Central memory CD4-positive, alpha-beta T cell (primary cell): ENCODE measurements around the gene SHROOM3.
"Not testable (repeated sequence)": the region's sequence is repeated elsewhere in the genome, so short reads cannot be mapped to it uniquely, and the experiment has no call there.

Experiments
- DNase-seq: peaks from one replicate; pipeline ENCODE4 v3.0.0; 2022

Gene SHROOM3

GRCh38 chr4:76447393-76447851 lies 12.4 kb downstream of the SHROOM3 start:
- DNase-seq = no peak

GRCh38 chr4:76448211-76448610 lies 13.2 kb downstream of the SHROOM3 start:
- no peak for DNase-seq

DNA sequence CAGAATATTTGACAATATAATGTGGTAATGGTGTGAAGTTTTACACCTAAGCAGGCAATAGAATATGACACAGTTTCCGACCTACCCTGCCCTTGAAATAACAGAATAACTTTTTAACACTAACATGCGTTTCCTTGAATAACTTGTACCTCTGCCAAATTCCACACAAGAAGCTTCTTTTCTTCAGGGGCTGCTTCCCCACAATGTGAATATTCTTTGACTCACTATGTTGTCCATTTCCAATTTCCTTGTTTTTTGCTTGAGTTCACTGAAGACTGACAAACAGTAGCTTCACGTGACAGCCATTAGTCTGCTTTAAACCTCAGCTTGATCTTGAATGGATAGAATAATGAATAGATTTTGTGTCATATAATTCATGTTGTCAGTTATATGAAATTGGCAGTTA lies 14.3 kb downstream of the SHROOM3 start:
- no peak for DNase-seq

- no peak for DNase-seq
Observed at GRCh38 chr4:76449833-76450232, 14.8 kb downstream of the SHROOM3 start.

- DNase-seq = no peak
Observed at GRCh38 chr4:76453232-76453631, 18.2 kb downstream of the SHROOM3 start.

- DNase-seq = not testable (repeated sequence)
Observed at GRCh38 chr4:76454073-76454472, 19.0 kb downstream of the SHROOM3 start.

- DNase-seq = no peak
Observed at GRCh38 chr4:76457885-76458284, 22.9 kb downstream of the SHROOM3 start.

- no peak for DNase-seq
Observed at GRCh38 chr4:76458297-76458696, 23.3 kb downstream of the SHROOM3 start.

DNA sequence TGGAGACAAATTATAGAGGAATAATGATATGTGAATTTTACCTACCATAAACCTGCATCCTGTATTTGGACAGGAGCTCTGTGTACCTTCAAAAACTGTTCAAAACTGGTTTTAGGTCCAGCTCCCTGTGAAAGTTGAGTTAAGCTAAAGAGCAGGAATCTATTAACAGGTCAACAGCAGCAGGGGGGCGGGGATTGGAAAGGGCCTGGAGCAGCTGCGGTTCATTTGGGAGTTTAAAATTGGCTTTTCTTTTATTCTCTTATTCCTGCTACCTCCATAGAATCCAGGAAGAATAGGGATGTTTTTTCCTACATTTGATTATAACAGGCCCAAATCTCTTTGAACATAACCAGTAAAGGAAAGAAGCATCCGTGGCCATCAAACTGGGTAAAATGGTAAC lies 23.8 kb downstream of the SHROOM3 start:
- DNase-seq = no peak

- no peak for DNase-seq
Observed at GRCh38 chr4:76459291-76459723, 24.3 kb downstream of the SHROOM3 start.

DNA sequence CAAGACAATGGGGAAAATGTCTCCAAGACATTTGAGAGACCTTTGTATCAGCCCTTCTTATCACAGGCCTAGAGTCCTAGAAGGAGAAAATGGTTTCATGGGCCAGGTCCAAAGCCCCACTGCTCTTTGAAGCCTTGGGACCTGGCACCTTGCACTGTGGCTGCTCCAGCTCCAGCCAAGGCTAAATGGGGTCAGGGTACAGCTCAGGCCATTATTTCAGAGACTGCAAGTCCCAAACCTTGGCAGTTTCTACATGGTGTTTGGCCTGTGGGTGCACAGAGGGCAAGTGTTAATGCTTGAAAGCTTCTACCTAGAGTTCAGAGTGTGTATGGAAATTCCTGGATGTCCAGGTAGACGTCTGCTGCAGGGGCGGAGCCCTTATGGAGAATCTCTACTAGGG lies 28.5 kb downstream of the SHROOM3 start:
- DNase-seq = no peak

DNA sequence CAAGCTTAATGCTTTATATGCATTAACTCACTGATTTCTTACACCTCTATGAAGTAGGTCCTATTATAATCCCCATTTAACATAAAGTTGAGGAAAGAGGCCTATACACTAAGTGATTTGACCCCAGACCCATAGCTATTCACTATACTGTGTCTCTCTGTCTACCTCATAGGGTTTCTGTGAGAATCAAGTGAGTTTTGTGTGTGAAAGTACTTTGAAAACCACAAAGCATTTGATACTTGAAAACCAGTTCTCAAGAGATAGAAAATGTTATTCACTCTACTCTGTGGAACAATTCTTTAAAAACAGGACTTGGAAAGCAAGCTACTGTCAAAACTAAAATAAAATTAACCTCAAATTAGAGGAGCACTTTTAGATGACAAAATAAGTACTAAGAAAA lies 35.0 kb downstream of the SHROOM3 start:
- no peak for DNase-seq

DNA sequence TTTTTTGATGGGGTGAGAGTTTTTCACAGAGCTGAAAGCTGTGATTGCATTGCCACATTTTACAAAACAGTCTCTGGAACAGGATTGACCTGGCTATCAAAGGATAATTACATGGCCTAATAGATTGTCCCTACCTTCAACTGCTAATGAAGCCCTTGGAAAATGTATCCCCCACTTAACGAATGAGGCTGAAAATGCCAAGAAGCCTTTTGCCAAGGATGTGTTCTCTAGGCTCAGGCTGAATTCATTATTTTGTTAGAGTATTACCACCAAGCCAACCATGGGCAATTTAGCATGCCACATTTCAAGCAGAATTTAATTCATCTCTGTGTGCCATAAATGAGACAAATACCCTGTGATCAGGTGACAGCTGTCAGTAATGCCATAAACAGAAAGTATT lies 35.5 kb downstream of the SHROOM3 start:
- no peak for DNase-seq

GRCh38 chr4:76476571-76476970 lies 41.5 kb downstream of the SHROOM3 start:
- no peak for DNase-seq

GRCh38 chr4:76484654-76485053 lies 49.6 kb downstream of the SHROOM3 start:
- DNase-seq = no peak

GRCh38 chr4:76485450-76485849 lies 50.4 kb downstream of the SHROOM3 start:
- DNase-seq = no peak

DNA sequence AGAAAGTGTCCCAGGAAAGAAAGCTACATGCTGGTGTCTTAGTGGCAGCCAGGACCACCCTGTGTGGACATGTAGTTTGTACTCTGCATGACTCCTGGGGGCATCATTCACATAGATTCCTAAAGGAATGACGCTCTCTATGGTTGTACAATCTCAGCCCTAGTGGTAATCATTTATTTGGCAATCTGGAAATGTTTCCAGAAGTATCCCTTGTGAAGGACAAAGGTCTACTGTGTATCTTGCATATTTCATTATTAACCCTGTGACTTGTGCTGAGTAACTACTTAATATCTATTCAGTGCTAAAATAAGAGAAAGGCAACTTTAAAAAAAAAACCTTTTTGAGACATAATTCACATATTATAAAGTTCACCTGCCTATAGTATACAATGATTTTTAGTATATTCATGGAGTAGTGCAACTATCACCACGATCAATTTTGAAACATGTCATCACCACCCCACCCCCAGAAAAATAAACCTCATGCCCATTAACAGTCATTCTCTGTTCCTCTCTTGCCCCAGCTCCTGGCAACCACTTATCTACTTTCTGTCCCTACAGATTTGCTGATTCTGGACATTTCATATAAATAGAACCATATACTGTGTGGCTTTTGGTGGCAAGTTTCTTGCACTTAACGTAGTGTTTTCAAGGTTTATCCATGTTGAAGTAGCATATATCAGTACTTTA lies 51.7 kb downstream of the SHROOM3 start:
- DNase-seq = no peak

- DNase-seq = no peak
Observed at GRCh38 chr4:76487621-76488020, 52.6 kb downstream of the SHROOM3 start.

- no peak for DNase-seq
Observed at GRCh38 chr4:76488455-76488854, 53.4 kb downstream of the SHROOM3 start.

DNA sequence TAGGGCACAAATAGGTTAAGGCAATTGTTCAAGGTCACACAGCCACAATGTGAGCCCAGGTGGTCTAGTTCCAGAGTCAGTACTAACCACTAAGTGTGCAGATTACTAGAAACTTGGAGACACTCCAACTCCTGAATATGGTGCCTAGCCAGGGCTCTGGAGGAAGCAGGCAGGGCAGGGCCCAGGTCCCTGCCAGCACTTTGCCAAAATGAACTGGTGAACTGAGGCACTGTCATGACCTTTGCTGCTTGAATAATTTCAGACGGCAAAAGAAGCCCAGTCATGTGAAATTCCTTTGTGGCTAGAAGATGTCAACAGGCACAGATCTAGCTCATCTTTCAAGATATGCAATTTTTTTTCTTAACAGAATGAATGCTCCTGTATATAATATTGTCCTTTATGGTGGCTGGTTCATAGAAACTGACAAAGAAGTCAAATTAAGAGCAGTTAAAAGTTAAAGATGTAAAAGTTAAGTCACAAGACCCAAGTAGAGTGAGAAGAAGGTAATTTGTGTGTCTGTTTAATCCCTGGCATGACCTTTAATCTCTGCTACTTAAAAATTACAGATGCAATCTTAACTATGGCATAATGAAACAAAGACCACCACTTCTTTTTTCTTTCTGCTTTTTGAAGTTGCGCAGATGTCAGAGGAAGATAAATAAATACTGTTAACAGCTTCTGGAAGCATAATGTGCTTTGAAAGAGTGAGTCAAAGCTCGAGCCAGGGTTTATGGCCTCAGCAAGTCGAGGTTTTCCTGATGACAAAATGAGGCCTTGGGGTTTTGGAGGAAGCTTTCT lies 54.1 kb downstream of the SHROOM3 start:
- DNase-seq = no peak

- DNase-seq = no peak
Observed at GRCh38 chr4:76489686-76490161, 54.7 kb downstream of the SHROOM3 start.

DNA sequence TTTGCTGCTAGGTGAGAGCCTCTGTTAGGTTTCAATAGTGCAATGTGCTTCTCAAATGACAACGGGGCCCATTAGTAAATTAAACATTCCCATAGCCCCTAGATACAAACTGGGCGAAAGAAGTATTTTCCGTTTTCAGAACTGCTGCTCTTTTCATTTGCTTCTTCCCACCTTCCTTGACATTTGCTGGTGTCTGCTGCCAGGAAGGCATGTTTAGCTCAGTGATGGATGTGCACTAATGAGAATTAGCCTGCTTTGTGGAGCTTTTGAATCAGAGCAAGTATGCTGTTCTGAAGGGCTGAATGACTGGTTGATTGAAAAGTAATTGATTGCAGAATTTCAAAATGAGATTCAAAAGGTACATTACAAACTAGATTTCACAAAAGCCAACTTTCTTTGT lies 57.0 kb downstream of the SHROOM3 start:
- no peak for DNase-seq

DNA sequence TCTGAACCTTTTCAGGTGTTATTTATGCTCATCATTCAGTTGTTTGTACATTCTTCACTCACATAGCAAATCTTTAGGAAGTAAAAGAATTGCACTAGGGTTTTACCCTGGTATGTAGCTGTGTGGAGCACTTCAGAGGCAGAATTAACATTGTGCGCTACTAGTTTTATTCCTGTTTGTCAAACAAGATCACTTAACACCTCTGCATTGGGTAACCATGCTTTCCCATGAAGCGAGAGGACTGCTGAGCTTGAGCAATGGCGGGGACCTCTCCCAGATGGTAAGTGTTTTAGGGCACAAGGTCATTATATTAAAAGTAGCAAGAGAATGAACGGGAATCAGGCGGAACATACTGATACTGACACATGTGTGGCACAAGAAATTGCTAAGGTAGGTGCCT lies 59.2 kb downstream of the SHROOM3 start:
- DNase-seq = no peak
